ENCODE measurements around the gene KRTAP2-2. TPM values are rescaled to one million over a fixed set of nuclear protein-coding genes. Genes with fewer than 3 reads are reported as not detected.
"Not testable (repeated sequence)": the region's sequence is repeated elsewhere in the genome, so short reads cannot be mapped to it uniquely, and the experiment has no call there.

The KRTAP2-2 gene
- total RNA-seq, 1 donor from 2014 or later, result not detected

DNA sequence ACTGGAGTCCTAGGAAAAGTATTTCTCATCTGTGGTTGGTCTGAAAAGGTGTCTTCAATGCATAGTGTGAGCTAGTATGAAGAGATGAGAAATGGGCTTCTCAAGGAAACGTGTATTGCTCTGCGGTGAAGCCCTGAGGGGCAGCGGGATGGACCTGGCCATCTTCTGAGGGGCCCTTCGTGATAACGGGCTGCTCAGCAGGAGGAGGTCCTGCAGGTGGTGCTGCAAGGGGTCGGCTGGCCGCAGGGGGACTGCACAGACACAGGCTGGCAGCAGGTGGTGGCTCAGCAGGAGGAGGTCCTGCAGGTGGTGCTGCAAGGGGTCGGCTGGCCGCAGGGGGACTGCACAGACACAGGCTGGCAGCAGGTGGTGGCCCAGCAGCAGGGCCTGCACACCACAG, 474 bp downstream of the KRTAP2-2 start:
- H3K4me1 Mint-ChIP-seq; H3K4me3 Mint-ChIP-seq; H3K36me3 Mint-ChIP-seq (ENCODE audit: low read depth); H3K27ac Mint-ChIP-seq; H3K9me3 Mint-ChIP-seq; intact Hi-C loops (cut with micrococcal nuclease); DNase-seq: not testable (repeated sequence)
- H3K27me3 Mint-ChIP-seq, result peaks cover 21% of the 10 kb centered on the region

- intact Hi-C loops (cut with micrococcal nuclease), result no loop called here
- Mint-ChIP-seq H3K27ac (no peak overlapping the region), H3K27me3 (peaks cover 18% of the 10 kb centered on the region), H3K36me3 (ENCODE audit: low read depth) (no peaks in the 10 kb centered on the region), H3K4me1 (no peaks in the 10 kb centered on the region), H3K4me3 (no peak overlapping the region), H3K9me3 (no peaks in the 10 kb centered on the region)
- no peak for DNase-seq
Measured at GRCh38 chr17:41054025-41054424, 1.0 kb downstream of the KRTAP2-2 start.

DNA sequence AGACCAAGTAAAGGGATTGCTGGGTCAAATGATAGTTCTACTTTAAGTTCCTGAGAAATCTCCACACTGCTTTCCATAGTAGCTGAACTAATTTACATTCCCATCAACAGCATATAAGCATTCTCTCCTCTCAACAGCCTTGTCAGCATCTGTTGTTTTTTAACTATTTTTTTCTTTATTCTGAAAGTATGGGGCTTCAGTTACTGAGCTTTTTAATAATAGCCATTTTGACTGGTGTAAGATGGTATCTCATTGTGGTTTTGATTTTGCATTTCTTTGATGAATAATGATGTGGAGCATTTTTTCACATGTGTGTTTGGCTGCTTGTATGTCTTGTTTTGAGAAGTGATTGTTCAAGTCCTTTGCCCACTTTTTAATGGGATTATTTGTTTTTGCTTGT, 2.5 kb downstream of the KRTAP2-2 start:
- H3K4me1 Mint-ChIP-seq, result no peaks in the 10 kb centered on the region
- H3K4me3 Mint-ChIP-seq, result no peak overlapping the region
- H3K27ac Mint-ChIP-seq, result no peak overlapping the region
- no peak for DNase-seq
- intact Hi-C loops (cut with micrococcal nuclease), result no loop called here
- no peaks in the 10 kb centered on the region for H3K36me3 Mint-ChIP-seq (ENCODE audit: low read depth)
- H3K27me3 Mint-ChIP-seq, result peaks cover 24% of the 10 kb centered on the region
- H3K9me3 Mint-ChIP-seq, result no peaks in the 10 kb centered on the region

DNA sequence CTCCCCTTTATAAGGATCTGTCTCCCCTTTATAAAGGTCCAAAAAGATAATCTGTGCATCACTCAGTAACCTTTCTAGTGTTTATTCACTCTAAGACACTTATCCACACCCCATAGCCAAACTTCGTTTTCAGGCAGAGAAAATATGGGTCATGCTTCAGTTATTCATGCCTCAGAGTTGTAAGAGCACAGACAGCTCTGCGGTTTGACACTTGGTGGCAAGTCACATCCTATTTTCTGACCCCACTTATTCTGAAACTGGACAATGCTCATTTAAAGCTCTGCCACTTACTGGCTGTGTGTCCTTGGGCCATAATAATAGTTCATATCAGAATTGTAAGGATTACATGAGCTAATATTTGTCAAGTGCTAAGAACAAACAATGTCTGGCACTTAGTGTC, 5.9 kb downstream of the KRTAP2-2 start:
- Mint-ChIP-seq H3K4me1 (no peaks in the 10 kb centered on the region), H3K27me3 (peaks cover 25% of the 10 kb centered on the region), H3K36me3 (ENCODE audit: low read depth) (no peaks in the 10 kb centered on the region), H3K27ac (no peak overlapping the region), H3K4me3 (no peak overlapping the region), H3K9me3 (no peaks in the 10 kb centered on the region)
- intact Hi-C loops (cut with micrococcal nuclease), result no loop called here
- DNase-seq, result no peak

DNA sequence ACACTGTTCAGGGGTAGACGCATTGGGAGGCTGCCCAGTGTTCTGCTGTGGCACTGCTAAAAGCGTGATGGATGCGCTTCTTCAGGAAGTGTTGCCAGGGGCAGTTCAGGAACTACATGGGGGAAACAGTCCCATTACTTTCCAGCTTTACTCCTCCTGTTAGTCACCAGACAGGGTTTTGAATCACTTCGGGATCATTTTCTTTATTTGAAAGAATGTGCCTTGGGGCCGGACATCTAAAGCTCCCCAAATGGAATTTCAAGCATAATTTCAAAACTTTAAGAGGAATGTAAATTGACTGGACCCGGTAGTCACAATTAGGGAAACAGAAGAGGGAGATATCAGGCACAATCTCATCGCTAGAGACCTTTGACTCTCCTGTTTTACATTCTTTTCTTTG, 6.6 kb downstream of the KRTAP2-2 start:
- DNase-seq, result no peak
- Mint-ChIP-seq H3K27me3 (peaks cover 23% of the 10 kb centered on the region), H3K4me3 (no peak overlapping the region), H3K9me3 (no peaks in the 10 kb centered on the region), H3K36me3 (ENCODE audit: low read depth) (no peaks in the 10 kb centered on the region), H3K4me1 (no peaks in the 10 kb centered on the region), H3K27ac (no peak overlapping the region)
- intact Hi-C loops (cut with micrococcal nuclease), result no loop called here

GRCh38 chr17:41046735-41047465, 8.1 kb downstream of the KRTAP2-2 start, which contains the start of gene KRTAP2-1:
TSS of gene KRTAP2-1 (minus strand) at chr17:41047316. CDS start at chr17:41047267, 49 bp downstream.
- H3K9me3 Mint-ChIP-seq; intact Hi-C loops (cut with micrococcal nuclease); H3K4me3 Mint-ChIP-seq; H3K4me1 Mint-ChIP-seq; H3K27ac Mint-ChIP-seq; H3K36me3 Mint-ChIP-seq (ENCODE audit: low read depth); DNase-seq: not testable (repeated sequence)
- H3K27me3 Mint-ChIP-seq, result peaks cover 19% of the 10 kb centered on the region

GRCh38 chr17:41042953-41043352, 12.1 kb downstream of the KRTAP2-2 start:
- H3K4me3 Mint-ChIP-seq, result no peak overlapping the region
- no peaks in the 10 kb centered on the region for H3K4me1 Mint-ChIP-seq
- no peak overlapping the region for H3K27ac Mint-ChIP-seq
- intact Hi-C loops (cut with micrococcal nuclease), result no loop called here
- H3K36me3 Mint-ChIP-seq (ENCODE audit: low read depth), result no peaks in the 10 kb centered on the region
- no peaks in the 10 kb centered on the region for H3K9me3 Mint-ChIP-seq
- DNase-seq, result no peak
- peaks cover 13% of the 10 kb centered on the region for H3K27me3 Mint-ChIP-seq

- DNase-seq; H3K27ac Mint-ChIP-seq; intact Hi-C loops (cut with micrococcal nuclease); H3K4me3 Mint-ChIP-seq; H3K4me1 Mint-ChIP-seq; H3K36me3 Mint-ChIP-seq (ENCODE audit: low read depth); H3K9me3 Mint-ChIP-seq; H3K27me3 Mint-ChIP-seq: not testable (repeated sequence)
Measured at GRCh38 chr17:41040783-41041571, 14.1 kb downstream of the KRTAP2-2 start, which contains the start of gene KRTAP1-1. TSS of gene KRTAP1-1 (minus strand) at chr17:41041450. CDS start at chr17:41041397, 53 bp downstream.

DNA sequence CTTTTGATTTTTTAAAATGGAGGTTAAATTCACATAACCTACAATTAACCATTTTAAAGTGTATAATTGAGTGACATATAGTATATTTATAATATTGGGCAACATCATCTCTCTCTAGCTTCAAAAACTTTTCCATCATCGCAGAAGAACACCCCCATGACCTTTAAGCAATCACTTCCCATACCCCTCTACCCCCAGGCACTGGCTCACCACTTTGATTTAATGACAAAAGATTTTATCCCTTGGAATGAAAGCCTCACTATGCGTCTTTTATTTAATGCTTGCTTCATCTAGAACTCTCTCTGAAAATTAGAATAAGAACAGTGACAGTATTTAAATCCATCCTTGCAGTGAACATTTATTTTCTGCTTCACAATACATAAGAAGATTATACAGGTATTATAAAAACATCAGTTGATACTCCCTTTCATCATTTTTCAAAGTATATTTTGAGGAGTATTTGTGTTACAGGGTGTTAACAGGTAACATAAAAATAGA, 17.1 kb downstream of the KRTAP2-2 start:
- H3K27me3 Mint-ChIP-seq, result peaks cover 10% of the 10 kb centered on the region
- H3K4me3 Mint-ChIP-seq, result no peak overlapping the region
- no peaks in the 10 kb centered on the region for H3K9me3 Mint-ChIP-seq
- intact Hi-C loops (cut with micrococcal nuclease), result no loop called here
- H3K4me1 Mint-ChIP-seq, result no peaks in the 10 kb centered on the region
- no peaks in the 10 kb centered on the region for H3K36me3 Mint-ChIP-seq (ENCODE audit: low read depth)
- no peak for DNase-seq
- no peak overlapping the region for H3K27ac Mint-ChIP-seq

DNA sequence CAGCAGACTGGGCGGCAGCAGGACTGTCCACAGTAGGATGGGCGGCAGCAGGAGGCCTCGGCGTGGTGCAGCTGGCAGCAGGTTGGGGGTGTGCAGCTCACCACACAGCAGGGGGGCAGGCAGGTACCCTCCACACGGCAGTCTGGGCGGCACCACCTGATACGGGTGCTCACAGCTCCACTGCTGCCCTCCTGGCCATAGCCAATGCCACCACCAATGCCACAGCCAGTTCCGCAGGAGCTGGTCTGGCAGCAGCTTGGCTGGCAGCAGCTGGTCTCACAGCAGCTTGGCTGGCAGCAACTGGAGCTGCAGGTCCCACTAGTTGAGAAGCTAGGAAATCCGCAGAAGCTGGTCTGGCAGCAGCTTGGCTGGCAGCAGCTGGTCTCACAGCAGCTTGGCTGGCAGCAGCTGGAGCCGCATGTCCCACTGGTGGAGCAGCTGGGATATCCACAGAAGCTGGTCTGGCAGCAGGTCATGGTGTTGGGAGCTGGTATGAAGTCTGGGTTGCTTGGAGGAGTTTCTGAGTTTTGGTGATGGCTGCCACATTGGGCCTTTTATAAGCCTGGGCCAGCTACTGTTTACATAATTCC, 20.6 kb downstream of the KRTAP2-2 start, which contains the start of gene KRTAP1-3:
KRTAP1-3 (minus strand) TSS at position 529 of the 590 bp plus-strand sequence; CDS start at position 476, 53 bp downstream.
- H3K9me3 Mint-ChIP-seq; H3K27ac Mint-ChIP-seq; DNase-seq; H3K4me1 Mint-ChIP-seq; H3K4me3 Mint-ChIP-seq; intact Hi-C loops (cut with micrococcal nuclease); H3K36me3 Mint-ChIP-seq (ENCODE audit: low read depth): not testable (repeated sequence)
- peaks cover 18% of the 10 kb centered on the region for H3K27me3 Mint-ChIP-seq

- no peak within 1 kb of the TSS for H3K4me3 Mint-ChIP-seq
- H3K27ac Mint-ChIP-seq, result no peak within 1 kb of the TSS
- intact Hi-C loops (cut with micrococcal nuclease), result no loop called here
- H3K4me1 Mint-ChIP-seq, result no peaks in the 10 kb centered on the region
- H3K27me3 Mint-ChIP-seq, result peaks cover 20% of the 10 kb centered on the region
- no peaks in the 10 kb centered on the region for H3K36me3 Mint-ChIP-seq (ENCODE audit: low read depth)
- H3K9me3 Mint-ChIP-seq, result no peaks in the 10 kb centered on the region
- no peak for DNase-seq
Measured at GRCh38 chr17:41029633-41030245, 25.3 kb downstream of the KRTAP2-2 start, which contains the start of gene KRTAP1-4. TSS of gene KRTAP1-4 (minus strand) at chr17:41030195. CDS start at chr17:41030078, 117 bp downstream.

DNA sequence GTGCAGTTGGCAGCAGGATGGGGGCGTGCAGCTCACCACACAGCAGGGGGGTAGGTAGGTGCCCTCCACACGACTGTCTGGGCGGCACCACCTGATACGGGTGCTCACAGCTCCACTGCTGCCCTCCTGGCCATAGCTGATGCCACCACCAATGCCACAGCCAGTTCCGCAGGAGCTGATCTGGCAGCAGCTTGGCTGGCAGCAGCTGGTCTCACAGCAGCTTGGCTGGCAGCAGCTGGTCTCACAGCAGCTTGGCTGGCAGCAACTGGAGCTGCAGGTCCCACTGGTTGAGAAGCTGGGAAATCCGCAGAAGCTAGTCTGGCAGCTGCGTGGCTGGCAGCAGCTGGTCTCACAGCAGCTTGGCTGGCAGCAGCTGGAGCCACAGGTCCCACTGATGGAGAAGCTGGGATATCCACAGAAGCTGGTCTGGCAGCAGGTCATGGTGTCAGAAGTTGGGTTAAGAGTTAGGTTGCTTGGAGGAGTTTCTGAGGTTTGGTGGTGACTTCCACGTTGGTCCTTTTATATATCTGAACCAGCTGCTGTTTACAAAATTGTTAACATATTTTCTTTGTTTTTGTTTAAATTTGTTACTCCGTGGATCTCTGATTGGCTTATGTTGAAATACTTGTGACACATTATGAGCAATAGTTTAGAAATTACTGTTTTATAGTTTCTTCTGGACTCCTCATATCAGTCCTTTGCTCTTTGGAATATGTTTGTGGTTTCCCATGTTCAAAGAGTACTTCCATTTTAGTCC, 28.1 kb downstream of the KRTAP2-2 start, which contains the start of gene KRTAP1-5:
KRTAP1-5 (minus strand) TSS at position 494 of the 757 bp plus-strand sequence; CDS start at position 441, 53 bp downstream.
- Mint-ChIP-seq H3K4me1 (no peaks in the 10 kb centered on the region), H3K27me3 (peaks cover 20% of the 10 kb centered on the region), H3K9me3 (no peaks in the 10 kb centered on the region), H3K36me3 (ENCODE audit: low read depth) (no peaks in the 10 kb centered on the region), H3K4me3 (no peak within 1 kb of the TSS), H3K27ac (no peak within 1 kb of the TSS)
- intact Hi-C loops (cut with micrococcal nuclease), result no loop called here
- no peak for DNase-seq

DNA sequence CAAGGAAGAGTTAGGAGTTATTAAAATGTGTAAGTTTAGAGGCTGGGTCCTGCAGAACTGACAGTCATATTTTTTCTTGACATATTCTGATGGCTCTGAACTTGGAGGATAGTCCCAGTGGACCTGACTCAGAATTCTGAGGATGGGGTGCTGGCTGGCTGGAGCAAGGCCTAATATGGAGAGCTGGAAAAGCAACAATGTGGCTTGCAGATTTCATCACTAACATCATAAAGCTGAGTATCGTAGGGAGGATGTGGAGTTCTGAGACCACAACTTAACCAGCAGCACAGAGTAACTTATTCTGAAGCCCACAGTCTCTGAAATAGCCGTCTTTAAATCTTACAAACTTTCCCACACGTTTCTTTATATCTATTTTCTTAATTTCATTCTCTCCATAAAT, 30.3 kb downstream of the KRTAP2-2 start:
- intact Hi-C loops (cut with micrococcal nuclease), result no loop called here
- no peaks in the 10 kb centered on the region for H3K36me3 Mint-ChIP-seq (ENCODE audit: low read depth)
- H3K27me3 Mint-ChIP-seq, result peaks cover 10% of the 10 kb centered on the region
- no peak overlapping the region for H3K27ac Mint-ChIP-seq
- no peaks in the 10 kb centered on the region for H3K4me1 Mint-ChIP-seq
- no peak overlapping the region for H3K4me3 Mint-ChIP-seq
- no peak for DNase-seq
- H3K9me3 Mint-ChIP-seq, result no peaks in the 10 kb centered on the region

All from activated CD4-positive, alpha-beta T cell treated with anti-CD3 and anti-CD28 coated beads, Interleukin-2, amount 10 ng/mL, durations not matched to agents 24 days and 14 days (primary cell).